Liver (tissue), 9 donors: ENCODE measurements around the gene CFH. TPM values are rescaled to one million over a fixed set of nuclear protein-coding genes. Genes with fewer than 3 reads are reported as not detected.
A peak's percentile ranks its signal among the peaks of the same experiment; 100 is the strongest.

Source experiments
- DNase-seq: peaks from one replicate; pipeline ENCODE4 v3.0.0-alpha.2; 2017; ENCODE audit warnings: low spot score
- H3K27ac ChIP-seq, 2 donors: one replicate each; pipeline ENCODE4 v1.7.0; 2013; ENCODE audit warnings: inconsistent platforms in 2 of 2, low read length in 2 of 2, control low read depth in 1 of 2, low read depth in 1 of 2, mild to moderate bottlenecking in 1 of 2
- H3K27me3 ChIP-seq, 4 donors: one replicate each; pipeline versions ENCODE4 v1.6.1 to v1.7.0; 2013; ENCODE audit warnings: low read length in 3 of 4, inconsistent platforms in 1 of 4, mild to moderate bottlenecking in 1 of 4, moderate library complexity in 1 of 4; ENCODE audit not compliant: control insufficient read depth in 4 of 4, insufficient read depth in 4 of 4
- H3K36me3 ChIP-seq, 4 donors: one replicate each; pipeline versions ENCODE4 v1.6.1 to v1.7.0; 2013; ENCODE audit warnings: low read length in 3 of 4, mild to moderate bottlenecking in 3 of 4, low read depth in 1 of 4, moderate library complexity in 1 of 4; ENCODE audit not compliant: control insufficient read depth in 4 of 4, insufficient read depth in 3 of 4
- H3K4me1 ChIP-seq, 4 donors: one replicate each; pipeline versions ENCODE4 v1.6.1 to v1.7.0; 2013; ENCODE audit warnings: low read length in 3 of 4, mild to moderate bottlenecking in 3 of 4, moderate library complexity in 1 of 4; ENCODE audit not compliant: control insufficient read depth in 4 of 4, insufficient read depth in 4 of 4
- H3K4me3 ChIP-seq, 3 donors: one replicate each; pipeline versions ENCODE4 v1.6.1 to v1.7.0; 2013; ENCODE audit warnings: low read length in 3 of 3, control low read depth in 1 of 3, low read depth in 1 of 3, mild to moderate bottlenecking in 1 of 3
- H3K9ac ChIP-seq, 2 donors: one replicate each; pipeline ENCODE4 v1.7.0; 2013; ENCODE audit warnings: low read length in 2 of 2, mild to moderate bottlenecking in 2 of 2, moderate library complexity in 2 of 2, control low read depth in 1 of 2, low read depth in 1 of 2
- H3K9me3 ChIP-seq, 4 donors: one replicate each; pipeline versions ENCODE4 v1.6.1 to v1.7.0; 2013; ENCODE audit warnings: low read length in 3 of 4; ENCODE audit not compliant: control insufficient read depth in 4 of 4
- CTCF ChIP-seq: fragments of 150-350 bp; IDR thresholded peaks from 2 replicates; pipeline ENCODE4 v1.5.1; 2017; ENCODE audit warnings: improper control_type of control experiment, low read depth, low read length; ENCODE audit not compliant: missing input control
- FOXA1 ChIP-seq: IDR thresholded peaks from 2 replicates; pipeline ENCODE4 v1.6.1; 2016; ENCODE audit warnings: antibody characterized with exemption
- FOXA2 ChIP-seq: IDR thresholded peaks from 2 replicates; pipeline ENCODE4 v1.6.1; 2016; ENCODE audit warnings: antibody characterized with exemption
- GABPA ChIP-seq, 2 donors: IDR thresholded peaks in 1 of 2; conservative IDR thresholded peaks in 1 of 2; 2 replicates each; pipeline ENCODE4 v1.6.1; 2016; ENCODE audit warnings: antibody characterized with exemption in 2 of 2, mild to moderate bottlenecking in 1 of 2, moderate library complexity in 1 of 2
- HNF4A ChIP-seq, 2 donors: conservative IDR thresholded peaks; 2 replicates each; pipeline ENCODE4 v1.6.1; 2016; ENCODE audit warnings: antibody characterized with exemption in 2 of 2, mild to moderate bottlenecking in 2 of 2
- HNF4G ChIP-seq: IDR thresholded peaks from 2 replicates; pipeline ENCODE4 v1.6.1; 2016; ENCODE audit warnings: antibody characterized with exemption
- JUND ChIP-seq, 2 donors: IDR thresholded peaks; 2 replicates each; pipeline ENCODE4 v1.6.1; 2016; ENCODE audit warnings: antibody characterized with exemption in 2 of 2
- NR2F2 ChIP-seq: IDR thresholded peaks from 2 replicates; pipeline ENCODE4 v1.6.1; 2016; ENCODE audit warnings: antibody characterized with exemption
- RAD21 ChIP-seq, 2 donors: IDR thresholded peaks; 2 replicates each; pipeline ENCODE4 v1.6.1; 2016; ENCODE audit warnings: antibody characterized with exemption in 2 of 2, mild to moderate bottlenecking in 2 of 2
- RXRA ChIP-seq, 2 donors: IDR thresholded peaks; 2 replicates each; pipeline ENCODE4 v1.6.1; 2017 to 2018; ENCODE audit warnings: antibody characterized with exemption in 2 of 2, mild to moderate bottlenecking in 1 of 2
- SP1 ChIP-seq: IDR thresholded peaks from 2 replicates; pipeline ENCODE4 v1.6.1; 2018; ENCODE audit warnings: antibody characterized with exemption, mild to moderate bottlenecking
- TAF1 ChIP-seq: conservative IDR thresholded peaks from 2 replicates; pipeline ENCODE4 v1.6.1; 2016; ENCODE audit warnings: antibody characterized with exemption, mild to moderate bottlenecking
- YY1 ChIP-seq: IDR thresholded peaks from 2 replicates; pipeline ENCODE4 v1.6.1; 2016; ENCODE audit warnings: antibody characterized with exemption, mild to moderate bottlenecking
- ZBTB33 ChIP-seq: IDR thresholded peaks from 2 replicates; pipeline ENCODE4 v1.6.1; 2016; ENCODE audit warnings: antibody characterized with exemption
- WGBS: extraction: QIAGEN DNeasy Blood & Tissue Kit; methylation state at CpG from one replicate; pipeline ENCODE4 v1.1.7; 2013; 5-methylcytosine and 5-hydroxymethylcytosine counted together
- polyA plus RNA-seq, 2 donors: library from polyadenylated mRNA; stranded (reverse) in 1 of 2; unstranded in 1 of 2; fragments of 200-250 nt in 1 of 2; fragments of >200 nt in 1 of 2; fragmentation: Nextera tagmentation in 1 of 2; extraction: Ambion mirVana in 1 of 2; gene quantifications; one replicate each; pipeline versions ENCODE4 v1.2.1 to v1.2.3, GENCODE V29; 2013 to 2015
- total RNA-seq, 2 donors: library from RNA; depleted of rRNA; stranded (reverse); fragments of >200 nt; gene quantifications; one replicate each; pipeline ENCODE4 v1.2.3, GENCODE V29; 2014
- TF ChIP-seq, protein P1 (sequence below): IDR thresholded peaks from 2 replicates; pipeline ENCODE4 v1.6.1; 2016; ENCODE audit warnings: antibody characterized with exemption
- TF ChIP-seq, protein P2 (sequence below): IDR thresholded peaks from 2 replicates; pipeline ENCODE4 v1.6.1; 2016; ENCODE audit warnings: antibody characterized with exemption, mild to moderate bottlenecking
- TF ChIP-seq, protein P3 (sequence below): IDR thresholded peaks from 2 replicates; pipeline ENCODE4 v1.6.1; 2016; ENCODE audit warnings: antibody characterized with exemption
- donor health status: healthy.
- donor health status: healthy.
- donor health status: healthy.
- donor health status: healthy.
- donor health status: healthy.

CFH gene
- total and polyA plus RNA-seq, 4 donors = 554 to 1,479 (median 782) TPM

- H3K9ac ChIP-seq = peak overlapping the region in 1 of 2 donors; percentile 47
- 93% methylated on average over 1 of the region's 1 CpG for WGBS
- no peaks in the 10 kb centered on the region for H3K36me3 ChIP-seq
Measured at GRCh38 chr1:196640976-196641375, 10.9 kb upstream of the CFH start.

More at GRCh38 chr1:196640976-196641375, 10.9 kb upstream of the CFH start:
- DNase-seq = no peak
- H3K4me1 ChIP-seq = no peaks in the 10 kb centered on the region
- no peaks in the 10 kb centered on the region for H3K9me3 ChIP-seq
- H3K27ac ChIP-seq = no peak overlapping the region
- no peak overlapping the region for H3K4me3 ChIP-seq
- H3K27me3 ChIP-seq = no peaks in the 10 kb centered on the region
- TF ChIP-seq RXRA (IDR thresholded peaks at IDR 0.05) (no peak), TAF1 (no peak), CTCF (no peak), FOXA2 (no peak), ZBTB33 (no peak), GABPA (IDR thresholded peaks at IDR 0.05 in 1 of 2, conservative IDR thresholded peaks at IDR 0.05 in 1 of 2) (no peak), FOXA1 (no peak), NR2F2 (no peak), HNF4A (conservative IDR thresholded peaks at IDR 0.05) (no peak), YY1 (no peak), RAD21 (IDR thresholded peaks at IDR 0.05) (no peak), JUND (IDR thresholded peaks at IDR 0.05) (no peak), HNF4G (no peak), SP1 (no peak)
- TF ChIP-seq, protein P1, sequence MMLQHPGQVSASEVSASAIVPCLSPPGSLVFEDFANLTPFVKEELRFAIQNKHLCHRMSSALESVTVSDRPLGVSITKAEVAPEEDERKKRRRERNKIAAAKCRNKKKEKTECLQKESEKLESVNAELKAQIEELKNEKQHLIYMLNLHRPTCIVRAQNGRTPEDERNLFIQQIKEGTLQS = no peak
- TF ChIP-seq, protein P2, sequence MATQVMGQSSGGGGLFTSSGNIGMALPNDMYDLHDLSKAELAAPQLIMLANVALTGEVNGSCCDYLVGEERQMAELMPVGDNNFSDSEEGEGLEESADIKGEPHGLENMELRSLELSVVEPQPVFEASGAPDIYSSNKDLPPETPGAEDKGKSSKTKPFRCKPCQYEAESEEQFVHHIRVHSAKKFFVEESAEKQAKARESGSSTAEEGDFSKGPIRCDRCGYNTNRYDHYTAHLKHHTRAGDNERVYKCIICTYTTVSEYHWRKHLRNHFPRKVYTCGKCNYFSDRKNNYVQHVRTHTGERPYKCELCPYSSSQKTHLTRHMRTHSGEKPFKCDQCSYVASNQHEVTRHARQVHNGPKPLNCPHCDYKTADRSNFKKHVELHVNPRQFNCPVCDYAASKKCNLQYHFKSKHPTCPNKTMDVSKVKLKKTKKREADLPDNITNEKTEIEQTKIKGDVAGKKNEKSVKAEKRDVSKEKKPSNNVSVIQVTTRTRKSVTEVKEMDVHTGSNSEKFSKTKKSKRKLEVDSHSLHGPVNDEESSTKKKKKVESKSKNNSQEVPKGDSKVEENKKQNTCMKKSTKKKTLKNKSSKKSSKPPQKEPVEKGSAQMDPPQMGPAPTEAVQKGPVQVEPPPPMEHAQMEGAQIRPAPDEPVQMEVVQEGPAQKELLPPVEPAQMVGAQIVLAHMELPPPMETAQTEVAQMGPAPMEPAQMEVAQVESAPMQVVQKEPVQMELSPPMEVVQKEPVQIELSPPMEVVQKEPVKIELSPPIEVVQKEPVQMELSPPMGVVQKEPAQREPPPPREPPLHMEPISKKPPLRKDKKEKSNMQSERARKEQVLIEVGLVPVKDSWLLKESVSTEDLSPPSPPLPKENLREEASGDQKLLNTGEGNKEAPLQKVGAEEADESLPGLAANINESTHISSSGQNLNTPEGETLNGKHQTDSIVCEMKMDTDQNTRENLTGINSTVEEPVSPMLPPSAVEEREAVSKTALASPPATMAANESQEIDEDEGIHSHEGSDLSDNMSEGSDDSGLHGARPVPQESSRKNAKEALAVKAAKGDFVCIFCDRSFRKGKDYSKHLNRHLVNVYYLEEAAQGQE = no peak
- TF ChIP-seq, protein P3, sequence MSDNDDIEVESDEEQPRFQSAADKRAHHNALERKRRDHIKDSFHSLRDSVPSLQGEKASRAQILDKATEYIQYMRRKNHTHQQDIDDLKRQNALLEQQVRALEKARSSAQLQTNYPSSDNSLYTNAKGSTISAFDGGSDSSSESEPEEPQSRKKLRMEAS = no peak
